K562 (cell line): ENCODE results near the gene TRAPPC8.

Experiments
- GATAD2B ChIP-seq: fragments of 450-650 bp; IDR thresholded peaks from 2 replicates; pipeline ENCODE4 v1.6.1; 2017; ENCODE audit warnings: mild to moderate bottlenecking, borderline replicate concordance
- HIVEP1 ChIP-seq: fragments of 250-450 bp; sonication (Bioruptor Pico); IDR thresholded peaks from 2 replicates; pipeline ENCODE4 v1.4.0; 2020; ENCODE audit warnings: mild to moderate bottlenecking

DNA sequence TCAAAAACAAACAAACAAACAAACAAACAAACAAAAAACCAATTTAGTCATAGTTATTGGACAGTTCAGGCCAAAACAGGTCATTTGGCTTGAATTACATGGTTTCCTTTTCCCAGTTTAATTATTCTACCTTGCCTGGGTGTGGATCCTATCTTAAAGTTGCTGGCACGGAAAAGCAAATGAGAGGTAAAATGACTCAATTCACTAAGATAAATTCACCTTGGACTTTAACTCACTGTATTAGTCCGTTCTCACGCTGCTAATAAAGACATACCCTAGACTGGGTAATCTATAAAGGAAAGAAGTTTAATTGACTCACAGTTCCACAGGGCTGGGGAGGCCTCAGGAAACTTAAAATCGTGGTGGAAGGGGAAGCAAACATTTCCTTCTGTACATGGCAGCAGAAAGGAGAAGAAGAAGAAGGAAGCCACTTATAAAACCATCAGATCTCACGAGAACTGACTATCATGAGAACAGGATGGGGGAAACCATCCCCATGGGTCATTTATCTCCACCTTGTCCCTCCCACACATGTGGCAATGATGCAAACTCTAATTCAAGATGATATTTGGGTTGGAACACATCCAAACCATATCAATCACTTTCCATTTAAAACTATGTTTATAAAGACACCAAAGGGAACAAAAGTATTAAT, 22.5 kb upstream of the TRAPPC8 start:
- no peak for TF ChIP-seq GATAD2B
- TF ChIP-seq HIVEP1 (CRISPR knock-in tag): no peak
